Fibroblast of peridontal ligament (primary cell): Measurements from ENCODE around the gene RWDD1.

Source experiments
- DNase-seq: peaks from one replicate; pipeline ENCODE4 v3.0.0-alpha.2; 2010; ENCODE audit errors: extremely low read depth

The RWDD1 gene

DNA sequence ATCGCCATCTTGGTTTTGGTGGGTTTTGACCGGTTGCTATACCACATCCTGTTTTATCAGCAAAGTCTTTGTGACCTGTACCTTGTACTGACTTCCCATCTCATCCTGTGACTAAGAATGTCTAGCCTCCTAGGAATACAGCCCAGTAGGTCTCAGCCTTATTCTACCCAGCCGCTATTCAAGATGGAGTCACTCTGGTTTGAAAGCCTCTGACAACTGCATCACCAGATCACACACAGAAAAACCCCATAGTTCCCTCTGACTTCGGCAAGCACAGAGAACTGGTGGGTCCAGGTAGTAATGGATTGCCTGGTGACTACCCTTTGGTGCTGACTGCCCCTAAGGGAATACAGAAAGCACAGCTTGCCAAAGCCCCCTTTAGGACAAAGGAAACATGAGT lies 34.6 kb downstream of the RWDD1 start:
- no peak for DNase-seq

DNA sequence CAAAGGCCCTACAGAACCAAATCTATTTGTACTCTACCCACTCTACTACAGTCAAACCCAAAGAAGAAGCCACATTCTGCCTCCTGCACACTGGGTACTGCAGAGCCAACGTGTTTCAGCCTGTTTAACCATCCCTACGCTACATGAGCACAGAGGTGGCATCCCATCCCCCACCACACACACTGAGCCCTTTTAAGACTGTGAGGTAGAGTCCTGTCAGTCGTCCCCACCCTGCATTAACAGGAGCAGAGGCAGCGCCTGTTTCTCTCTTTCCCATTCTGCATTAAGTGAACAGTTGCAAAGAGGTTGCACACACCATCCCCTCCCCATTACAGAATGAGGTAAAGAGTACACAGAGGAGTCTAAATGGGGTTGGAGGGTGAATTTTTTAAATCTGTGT lies 39.8 kb downstream of the RWDD1 start:
- DNase-seq, result no peak

- peak; percentile 95 for DNase-seq
These were observed 44.8 kb downstream of the RWDD1 start, which contains the start of gene RSPH4A for GRCh38 chr6:116615937-116616736. TSS of gene RSPH4A (plus strand) at chr6:116616479. CDS start at chr6:116616624, 145 bp downstream.

DNA sequence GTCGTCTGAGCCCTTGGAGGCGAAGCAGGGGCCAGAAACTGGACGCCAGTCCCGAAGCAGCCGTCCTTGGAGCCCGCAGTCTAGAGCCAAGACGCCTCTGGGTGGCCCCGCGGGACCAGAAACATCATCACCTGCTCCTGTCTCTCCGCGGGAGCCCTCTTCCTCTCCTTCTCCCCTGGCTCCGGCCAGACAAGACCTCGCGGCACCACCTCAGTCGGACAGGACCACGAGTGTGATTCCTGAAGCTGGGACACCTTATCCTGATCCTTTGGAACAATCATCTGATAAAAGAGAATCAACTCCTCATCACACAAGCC lies 45.4 kb downstream of the RWDD1 start:
- no peak for DNase-seq

- DNase-seq, result no peak
These were observed 52.9 kb downstream of the RWDD1 start for GRCh38 chr6:116624036-116624805.

DNA sequence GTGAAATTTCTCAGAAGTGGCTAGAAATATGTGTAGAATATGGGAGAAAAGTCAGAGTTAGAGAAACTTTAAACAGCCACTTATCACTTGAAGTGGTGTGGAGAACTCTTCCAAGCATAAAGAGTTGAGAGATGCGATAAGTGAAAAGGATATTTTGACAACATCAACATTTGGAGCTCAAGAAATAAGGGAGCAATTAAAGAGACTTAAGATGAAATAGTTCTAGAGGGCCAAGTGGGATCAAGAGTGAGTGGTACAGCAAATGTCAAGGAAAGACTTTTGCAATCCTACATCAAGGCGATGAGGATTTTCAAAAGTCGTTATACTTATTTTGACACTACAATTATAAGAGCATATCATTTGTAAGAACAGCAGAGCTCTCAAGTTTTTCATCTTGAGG lies 54.6 kb downstream of the RWDD1 start:
- no peak for DNase-seq

GRCh38 chr6:116629563-116629981 lies 58.3 kb downstream of the RWDD1 start:
- no peak for DNase-seq

- no peak for DNase-seq
These were observed 60.2 kb downstream of the RWDD1 start for GRCh38 chr6:116631379-116631990.

DNA sequence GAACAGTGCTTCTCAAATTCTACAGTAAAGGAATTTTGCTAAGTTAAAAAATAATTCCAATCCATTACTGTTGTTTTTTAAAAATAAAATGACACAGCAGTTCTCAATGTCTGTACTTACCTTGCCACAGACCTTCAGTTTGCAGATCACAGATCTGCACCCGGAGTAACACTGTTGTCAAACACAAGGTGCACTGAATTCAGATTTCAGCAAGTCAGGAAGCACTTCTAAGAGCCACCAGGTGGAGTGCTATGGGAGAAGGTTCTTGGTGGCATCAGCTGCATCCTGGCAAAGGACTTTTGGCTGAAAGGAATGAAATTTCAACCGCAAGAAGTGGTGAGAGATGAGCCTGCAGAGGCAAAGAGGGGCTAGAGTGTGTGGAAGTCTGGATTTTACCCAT lies 62.4 kb downstream of the RWDD1 start:
- DNase-seq, result no peak
